KMS-11 (cell line): ENCODE data around the gene TRMT112.
A peak's percentile ranks its signal among the peaks of the same experiment; 100 is the strongest.

ENCODE experiments used
- H2AFZ ChIP-seq: fragments of 200-600 bp; sonication (generic); 2 replicates; pipeline ENCODE4 v1.6.1; 2016; ENCODE audit warnings: antibody characterized with exemption, mixed run types, low read depth
- H3K27ac ChIP-seq: fragments of 200-600 bp; sonication (generic); 2 replicates; pipeline ENCODE4 v1.6.1; 2016; ENCODE audit warnings: mild to moderate bottlenecking, mixed run types
- H3K27me3 ChIP-seq: fragments of 200-600 bp; sonication (generic); 2 replicates; pipeline ENCODE4 v1.6.1; 2017; ENCODE audit warnings: mild to moderate bottlenecking, low read depth, mixed run types, moderate library complexity; ENCODE audit not compliant: insufficient read depth
- H3K36me3 ChIP-seq: fragments of 200-600 bp; sonication (generic); 2 replicates; pipeline ENCODE4 v1.6.1; 2017; ENCODE audit warnings: mild to moderate bottlenecking, mixed run types; ENCODE audit not compliant: insufficient read depth
- H3K4me1 ChIP-seq: fragments of 200-600 bp; sonication (generic); 2 replicates; pipeline ENCODE4 v1.6.1; 2016; ENCODE audit warnings: mild to moderate bottlenecking, low read depth, mixed run types; ENCODE audit not compliant: poor library complexity, severe bottlenecking
- H3K4me2 ChIP-seq: fragments of 200-600 bp; sonication (generic); 2 replicates; pipeline ENCODE4 v1.7.0; 2016; ENCODE audit warnings: mild to moderate bottlenecking, mixed run types
- H3K4me3 ChIP-seq: fragments of 200-600 bp; sonication (generic); IDR thresholded peaks from 2 replicates; pipeline ENCODE4 v1.6.1; 2017; ENCODE audit warnings: low read depth, low read length, mixed read lengths; ENCODE audit not compliant: insufficient read depth
- H3K79me2 ChIP-seq: fragments of 200-600 bp; sonication (generic); 2 replicates; pipeline ENCODE4 v1.6.1; 2016; ENCODE audit warnings: low read depth, mixed run types; ENCODE audit not compliant: insufficient read depth
- H3K9ac ChIP-seq: fragments of 200-600 bp; sonication (generic); 2 replicates; pipeline ENCODE4 v1.6.1; 2016; ENCODE audit warnings: mild to moderate bottlenecking, mixed run types
- H4K20me1 ChIP-seq: fragments of 200-600 bp; sonication (generic); 2 replicates; pipeline ENCODE4 v1.6.1; 2016; ENCODE audit warnings: mild to moderate bottlenecking, mixed run types; ENCODE audit not compliant: insufficient read depth
- TF ChIP-seq, protein P1 (sequence below): fragments of 200-600 bp; sonication (generic); conservative IDR thresholded peaks from 2 replicates; pipeline ENCODE4 v1.6.1; 2017; ENCODE audit warnings: low read depth, mild to moderate bottlenecking, antibody characterized with exemption, low read length, moderate library complexity, mixed read lengths

The TRMT112 gene

DNA sequence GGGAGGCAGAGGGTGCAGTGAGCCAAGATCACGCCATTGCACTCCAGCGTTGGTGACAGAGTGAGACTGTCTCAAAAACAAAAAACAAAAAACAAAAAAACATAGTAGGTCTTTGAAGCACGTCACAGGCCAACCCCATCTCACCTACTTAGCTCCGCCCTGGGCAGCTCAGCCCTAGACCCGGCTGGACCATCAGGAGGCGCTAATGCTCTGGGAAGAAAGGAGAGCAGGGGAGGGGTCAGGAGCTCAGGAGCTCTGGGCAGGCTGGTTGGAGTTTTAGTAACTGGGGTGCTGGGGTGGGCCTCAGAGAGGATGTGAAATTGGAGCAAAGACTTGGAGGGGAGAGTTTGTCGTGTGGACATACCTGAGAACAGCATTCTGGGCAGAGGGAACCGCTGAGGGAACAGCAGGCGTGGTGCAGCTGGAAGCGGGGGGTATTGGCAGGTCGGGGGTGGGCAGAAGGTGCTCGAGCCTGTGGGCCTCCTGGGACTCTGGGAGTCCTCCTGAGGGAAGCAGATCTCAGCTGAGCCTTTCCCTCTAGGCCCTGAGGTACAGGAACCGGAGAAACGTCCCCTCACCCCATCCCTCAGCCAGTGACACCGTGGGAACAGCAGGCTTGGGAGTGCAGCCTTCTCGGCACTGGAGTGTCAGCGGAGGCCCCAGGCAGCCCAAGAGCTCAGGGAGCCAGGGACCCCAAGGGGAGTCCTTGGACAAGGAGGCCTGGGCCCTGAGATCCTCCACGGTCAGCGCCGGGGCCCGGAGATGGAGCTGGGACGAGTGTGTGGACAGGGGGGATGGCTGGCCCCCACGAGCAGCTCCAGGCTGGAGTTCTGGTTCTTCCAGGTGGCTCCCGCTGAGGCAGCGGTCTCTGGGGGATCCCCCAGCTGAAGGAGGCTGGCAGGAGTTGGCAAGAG, 39.4 kb upstream of the TRMT112 start:
- Histone ChIP-seq H3K36me3 (no peaks in the 10 kb centered on the region), H3K4me1 (peaks cover 31% of the 10 kb centered on the region), H3K27ac (no peak overlapping the region), H3K79me2 (no peaks in the 10 kb centered on the region), H3K4me3 (no peak overlapping the region), H3K4me2 (no peak overlapping the region), H3K9ac (no peak overlapping the region), H4K20me1 (no peaks in the 10 kb centered on the region), H2AFZ (no peak overlapping the region), H3K27me3 (no peaks in the 10 kb centered on the region)
- TF ChIP-seq, protein P1, sequence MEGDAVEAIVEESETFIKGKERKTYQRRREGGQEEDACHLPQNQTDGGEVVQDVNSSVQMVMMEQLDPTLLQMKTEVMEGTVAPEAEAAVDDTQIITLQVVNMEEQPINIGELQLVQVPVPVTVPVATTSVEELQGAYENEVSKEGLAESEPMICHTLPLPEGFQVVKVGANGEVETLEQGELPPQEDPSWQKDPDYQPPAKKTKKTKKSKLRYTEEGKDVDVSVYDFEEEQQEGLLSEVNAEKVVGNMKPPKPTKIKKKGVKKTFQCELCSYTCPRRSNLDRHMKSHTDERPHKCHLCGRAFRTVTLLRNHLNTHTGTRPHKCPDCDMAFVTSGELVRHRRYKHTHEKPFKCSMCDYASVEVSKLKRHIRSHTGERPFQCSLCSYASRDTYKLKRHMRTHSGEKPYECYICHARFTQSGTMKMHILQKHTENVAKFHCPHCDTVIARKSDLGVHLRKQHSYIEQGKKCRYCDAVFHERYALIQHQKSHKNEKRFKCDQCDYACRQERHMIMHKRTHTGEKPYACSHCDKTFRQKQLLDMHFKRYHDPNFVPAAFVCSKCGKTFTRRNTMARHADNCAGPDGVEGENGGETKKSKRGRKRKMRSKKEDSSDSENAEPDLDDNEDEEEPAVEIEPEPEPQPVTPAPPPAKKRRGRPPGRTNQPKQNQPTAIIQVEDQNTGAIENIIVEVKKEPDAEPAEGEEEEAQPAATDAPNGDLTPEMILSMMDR: peak; percentile 42

DNA sequence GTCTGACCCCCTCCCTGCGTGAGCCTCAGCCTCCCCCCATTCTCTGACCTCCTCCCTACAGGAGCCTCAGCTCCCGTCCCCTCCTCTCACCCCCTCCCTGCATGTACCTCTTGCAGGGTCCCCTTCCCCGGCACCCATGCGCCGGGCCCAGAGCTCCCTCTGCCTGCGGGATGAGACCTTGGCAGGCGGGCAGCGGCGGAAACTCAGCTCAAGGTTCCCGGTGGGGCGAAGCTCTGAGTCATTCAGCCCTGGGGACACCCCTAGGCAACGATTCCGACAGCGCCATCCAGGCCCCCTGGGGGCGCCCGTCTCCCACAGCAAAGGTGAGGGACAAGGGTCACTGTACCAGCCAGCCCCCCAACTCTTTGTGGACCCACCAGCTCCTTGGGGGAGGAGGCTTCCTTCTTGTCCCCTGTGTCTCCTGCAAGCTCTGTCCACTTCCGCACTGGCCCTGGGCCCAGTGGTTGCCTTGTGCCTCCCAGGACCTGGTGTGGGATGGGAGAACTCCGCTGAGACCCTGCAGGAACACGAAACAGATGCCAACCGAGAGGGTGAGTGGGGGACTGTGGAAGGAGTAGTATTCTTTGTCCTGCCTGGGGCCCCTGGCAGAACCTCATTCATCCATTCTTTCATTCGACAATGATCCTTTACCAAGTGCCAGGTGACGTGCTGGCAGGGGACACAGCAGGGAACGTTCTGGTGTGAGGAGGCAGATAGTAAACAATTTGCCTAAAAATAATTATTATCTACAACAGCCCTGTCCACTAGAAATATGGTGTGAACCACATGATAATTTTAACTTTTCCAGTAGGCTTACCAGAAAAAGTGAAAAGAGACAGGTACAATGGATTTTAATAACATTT, 38.0 kb upstream of the TRMT112 start:
- no peak overlapping the region for H3K9ac ChIP-seq

DNA sequence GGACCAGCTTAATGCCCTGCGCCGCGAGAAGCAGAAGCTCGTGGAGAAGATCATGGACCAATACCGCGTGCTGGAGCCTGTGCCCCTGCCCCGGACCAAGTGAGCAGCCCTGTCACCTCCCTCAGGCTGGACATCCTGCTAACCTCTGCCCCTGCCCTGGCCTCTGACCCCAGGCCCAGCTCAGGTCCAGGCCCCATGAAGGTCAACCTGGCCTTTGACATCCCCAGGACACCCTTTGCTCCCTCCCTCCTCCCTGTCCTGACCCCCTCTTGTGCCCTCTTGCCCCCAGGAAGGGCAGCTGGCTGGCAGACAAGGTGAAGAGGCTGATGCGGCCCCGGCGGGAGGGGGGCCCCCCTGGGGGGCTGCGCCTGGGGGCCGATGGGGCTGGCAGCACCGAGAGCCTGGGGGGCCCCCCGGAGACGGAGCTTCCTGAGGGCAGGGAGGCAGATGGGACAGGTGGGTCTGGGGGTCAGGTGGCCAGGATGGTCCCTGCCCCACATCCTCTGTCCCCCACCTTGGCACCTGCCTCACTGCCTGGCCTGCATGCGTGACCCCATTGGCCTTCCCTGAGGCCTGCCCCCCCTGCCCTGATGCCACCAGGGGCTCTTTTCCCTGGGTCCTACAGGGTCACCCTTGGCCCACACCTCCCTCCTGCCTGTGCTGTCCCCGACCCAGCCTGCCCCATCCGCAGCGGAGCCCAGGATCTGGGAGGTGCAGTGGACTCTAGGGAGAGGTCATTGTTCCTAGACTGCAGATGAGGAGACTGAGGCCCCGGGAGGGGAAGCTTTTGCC, 36.6 kb upstream of the TRMT112 start:
- Histone ChIP-seq H3K4me1 (peaks cover 12% of the 10 kb centered on the region), H3K4me2 (no peak overlapping the region), H3K4me3 (no peak overlapping the region), H3K79me2 (no peaks in the 10 kb centered on the region), H3K36me3 (no peaks in the 10 kb centered on the region), H3K27me3 (no peaks in the 10 kb centered on the region), H3K27ac (no peak overlapping the region), H2AFZ (no peak overlapping the region), H4K20me1 (no peaks in the 10 kb centered on the region), H3K9ac (no peak overlapping the region)
- TF ChIP-seq, protein P1: no peak

More for the DNA sequence above, 38.0 kb upstream of the TRMT112 start:
- H3K79me2 ChIP-seq: no peaks in the 10 kb centered on the region
- no peak overlapping the region for H3K4me2 ChIP-seq
- peaks cover 18% of the 10 kb centered on the region for H3K4me1 ChIP-seq
- H3K27ac ChIP-seq: no peak overlapping the region
- H3K36me3 ChIP-seq: no peaks in the 10 kb centered on the region
- no peaks in the 10 kb centered on the region for H3K27me3 ChIP-seq
- TF ChIP-seq, protein P1: no peak
- H3K4me3 ChIP-seq: no peak overlapping the region
- H2AFZ ChIP-seq: no peak overlapping the region
- H4K20me1 ChIP-seq: no peaks in the 10 kb centered on the region
